H4 (cell line): ENCODE measurements around the gene TST. TPM values are rescaled to one million over a fixed set of nuclear protein-coding genes. Genes with fewer than 3 reads are reported as not detected.
"Not testable (repeated sequence)": the region's sequence is repeated elsewhere in the genome, so short reads cannot be mapped to it uniquely, and the experiment has no call there.

Experiments used
- DNase-seq: peaks from one replicate; pipeline ENCODE4 v3.0.0-alpha.2; 2015; ENCODE audit warnings: low spot score
- total RNA-seq: library from RNA; depleted of rRNA; stranded (reverse); fragments of >200 nt; shearing (Covaris generic); gene quantifications from 2 replicates; pipeline ENCODE4 v1.2.3, GENCODE V29; 2014

TST gene
- total RNA-seq, 1 experiment from 2014 or later, result 31.7 TPM

- no peak for DNase-seq
Measured at GRCh38 chr22:37015587-37015878, 3.7 kb downstream of the TST start.

- DNase-seq, result no peak
Measured at GRCh38 chr22:37014835-37015586, 4.2 kb downstream of the TST start.

- DNase-seq, result no peak
Measured at GRCh38 chr22:37014415-37014806, 4.8 kb downstream of the TST start.

- DNase-seq, result no peak
Measured at GRCh38 chr22:37012956-37013355, 6.3 kb downstream of the TST start.

GRCh38 chr22:37012262-37012904 is 6.9 kb downstream of the TST start:
- no peak for DNase-seq

- no peak for DNase-seq
Measured at GRCh38 chr22:37011472-37011871, 7.8 kb downstream of the TST start.

- DNase-seq, result no peak
Measured at GRCh38 chr22:37010976-37011375, 8.3 kb downstream of the TST start.

- DNase-seq, result no peak
Measured at GRCh38 chr22:37010174-37010573, 9.1 kb downstream of the TST start.

- no peak for DNase-seq
Measured at GRCh38 chr22:37009490-37009889, 9.8 kb downstream of the TST start.

- no peak for DNase-seq
Measured at GRCh38 chr22:37008365-37008764, 10.9 kb downstream of the TST start.

GRCh38 chr22:37007651-37008050 is 11.6 kb downstream of the TST start:
- DNase-seq, result no peak

GRCh38 chr22:37002633-37003032 is 16.6 kb downstream of the TST start:
- DNase-seq, result no peak

GRCh38 chr22:37001826-37002225 is 17.4 kb downstream of the TST start:
- DNase-seq, result no peak

GRCh38 chr22:37000676-37001534 is 18.3 kb downstream of the TST start:
- DNase-seq, result no peak

GRCh38 chr22:36999463-36999862 is 19.8 kb downstream of the TST start:
- no peak for DNase-seq

- no peak for DNase-seq
Measured at GRCh38 chr22:36998620-36999351, 20.5 kb downstream of the TST start.

GRCh38 chr22:36997746-36998145 is 21.5 kb downstream of the TST start:
- DNase-seq, result no peak

GRCh38 chr22:36991206-36991605 is 28.0 kb downstream of the TST start:
- no peak for DNase-seq

- no peak for DNase-seq
Measured at GRCh38 chr22:36990457-36990856, 28.8 kb downstream of the TST start.

GRCh38 chr22:36989012-36989411 is 30.2 kb downstream of the TST start:
- not testable (repeated sequence) for DNase-seq

GRCh38 chr22:36988075-36988832 is 31.0 kb downstream of the TST start:
- no peak for DNase-seq
